NB4 (cell line): ENCODE measurements around the gene MRPL43.

Experiments used
- CTCF ChIP-seq: IDR thresholded peaks from one replicate; pipeline ENCODE4 v1.5.1; 2012; ENCODE audit warnings: low read depth, low read length
- POLR2A ChIP-seq: IDR thresholded peaks from 2 replicates; pipeline ENCODE4 v1.6.1; 2011; ENCODE audit warnings: mild to moderate bottlenecking; ENCODE audit not compliant: insufficient read length; ENCODE audit errors: extremely low read depth

- TF ChIP-seq POLR2A = no peak
- TF ChIP-seq CTCF = no peak
Observed at GRCh38 chr10:101001659-101002035, 14.3 kb upstream of the MRPL43 start.
